Activated CD8-positive, alpha-beta memory T cell treated with anti-CD3 and anti-CD28 coated beads, Interleukin-2, amount 50 U/mL, for 1 hour (primary cell): ENCODE results near the gene BANP.
"Not testable (repeated sequence)": the region's sequence is repeated elsewhere in the genome, so short reads cannot be mapped to it uniquely, and the experiment has no call there.

Experiments used
- DNase-seq: peaks from one replicate; pipeline ENCODE4 v3.0.0-alpha.2; 2020; ENCODE audit errors: extremely low read depth

The BANP gene

DNA sequence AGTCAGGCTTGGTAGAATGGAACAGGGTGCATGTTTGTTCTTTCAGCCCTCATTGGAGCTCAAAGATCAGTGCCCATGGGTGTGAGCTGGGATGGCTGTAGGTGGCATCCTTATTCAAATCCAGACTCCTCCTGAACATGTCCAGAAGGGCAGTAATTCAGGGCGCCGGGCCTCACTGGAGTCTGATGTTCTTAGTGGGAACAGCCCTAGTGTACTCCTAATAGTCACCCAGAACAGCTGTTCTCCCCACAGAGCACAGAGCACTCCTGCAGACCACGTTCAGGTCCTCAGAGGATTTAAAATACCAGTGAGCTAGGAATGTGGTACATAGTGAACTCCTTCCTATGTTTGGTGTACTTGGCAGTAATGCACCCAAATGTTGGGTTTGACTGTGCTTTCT lies 96.2 kb downstream of the BANP start:
- DNase-seq = no peak

DNA sequence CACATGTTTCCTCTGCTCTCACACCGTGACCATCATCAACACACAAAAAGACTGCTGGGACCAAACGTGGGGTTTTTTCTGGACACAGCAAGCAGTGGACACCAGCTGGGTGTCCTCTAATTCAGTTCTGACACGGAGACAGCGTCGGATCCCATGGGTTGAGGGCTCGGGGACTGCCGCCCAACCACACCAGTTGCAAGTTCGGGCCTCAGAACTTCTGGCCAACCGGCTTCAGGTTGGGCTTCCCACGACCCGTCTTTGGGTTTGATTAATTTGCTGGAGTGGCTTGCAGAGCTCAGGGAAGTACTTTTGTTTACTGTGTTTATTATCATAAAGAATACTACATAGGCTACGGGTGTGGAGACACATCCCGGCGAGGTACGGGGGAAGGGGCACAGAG lies 97.8 kb downstream of the BANP start:
- no peak for DNase-seq

DNA sequence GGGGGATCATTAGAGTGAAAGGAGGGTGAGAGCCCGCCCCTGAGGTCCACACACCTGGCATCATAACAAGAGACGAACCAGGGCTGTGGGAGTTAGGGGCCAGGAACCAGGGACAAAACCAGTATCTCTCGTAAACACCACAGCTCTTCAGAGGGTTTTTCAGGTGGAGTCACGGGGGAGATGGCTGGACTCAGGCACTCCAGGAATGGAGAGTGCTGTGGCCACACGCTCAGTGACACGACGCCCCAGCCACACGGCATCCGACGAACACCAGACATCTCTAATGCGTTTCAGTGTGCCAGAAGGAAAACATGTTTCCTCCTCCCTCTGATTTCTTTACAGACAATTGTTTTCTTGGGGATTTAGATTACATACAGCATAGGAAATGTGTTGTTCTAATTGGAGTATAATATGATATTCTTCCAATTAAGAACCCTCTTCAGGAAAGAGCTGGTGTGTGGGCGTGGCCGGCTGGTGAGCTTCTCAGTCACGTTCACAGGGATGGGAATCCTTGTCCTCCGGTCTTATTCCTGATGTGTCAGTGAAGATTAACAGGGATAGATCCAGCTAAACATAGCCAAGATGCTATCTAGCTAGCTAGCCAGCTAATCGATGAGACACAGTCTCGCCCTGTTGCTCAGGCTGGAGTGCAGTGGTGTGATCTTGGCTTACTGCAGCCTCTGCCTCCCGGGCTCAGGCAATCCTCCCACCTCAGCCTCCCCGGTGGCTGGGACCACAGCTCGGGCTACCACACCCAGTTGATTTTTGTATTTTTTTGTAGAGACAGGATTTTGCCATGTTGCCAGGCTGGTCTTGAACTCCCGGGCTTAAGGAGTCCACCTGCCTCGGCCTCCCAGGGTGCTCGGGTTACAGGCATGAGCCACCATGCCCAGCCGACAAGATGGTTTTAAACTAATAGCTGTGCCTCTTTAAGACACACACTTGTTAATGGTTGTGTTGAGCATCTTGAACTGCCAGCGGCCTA lies 98.6 kb downstream of the BANP start:
- DNase-seq = no peak

DNA sequence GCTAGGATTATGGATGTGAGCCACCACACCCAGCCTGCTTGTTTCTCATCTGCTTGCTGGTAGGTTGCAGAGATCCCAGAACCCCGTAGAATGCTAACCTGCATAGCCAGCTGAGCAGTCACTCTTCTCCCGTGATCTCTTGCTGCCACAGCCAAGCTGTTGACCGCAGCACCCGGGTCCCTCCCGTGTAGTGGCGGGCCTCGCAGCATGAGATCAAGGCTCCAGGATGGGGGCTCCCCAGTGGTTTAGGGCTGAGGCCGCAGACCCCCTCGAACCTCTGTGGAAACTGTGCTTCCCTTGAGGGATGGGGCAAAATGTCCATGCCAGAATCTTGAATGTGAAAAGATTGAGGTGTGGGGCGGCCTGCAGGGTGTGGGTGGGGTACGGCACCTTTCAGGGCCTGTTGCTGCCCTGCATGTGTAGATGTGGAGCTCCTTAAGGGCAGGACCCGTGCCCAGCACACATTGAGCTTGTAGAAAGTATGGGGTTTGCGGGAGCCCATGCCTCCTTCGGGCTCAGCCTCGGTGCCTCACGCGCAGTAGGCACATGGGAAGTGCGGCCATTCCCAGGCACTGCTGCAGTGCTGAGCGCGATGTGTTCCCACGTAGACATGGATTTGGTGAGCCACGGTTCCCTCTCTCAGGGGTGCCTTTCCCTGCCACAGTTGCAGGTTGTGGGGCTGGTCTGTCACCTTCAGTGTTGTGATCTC lies 99.9 kb downstream of the BANP start:
- DNase-seq = no peak

DNA sequence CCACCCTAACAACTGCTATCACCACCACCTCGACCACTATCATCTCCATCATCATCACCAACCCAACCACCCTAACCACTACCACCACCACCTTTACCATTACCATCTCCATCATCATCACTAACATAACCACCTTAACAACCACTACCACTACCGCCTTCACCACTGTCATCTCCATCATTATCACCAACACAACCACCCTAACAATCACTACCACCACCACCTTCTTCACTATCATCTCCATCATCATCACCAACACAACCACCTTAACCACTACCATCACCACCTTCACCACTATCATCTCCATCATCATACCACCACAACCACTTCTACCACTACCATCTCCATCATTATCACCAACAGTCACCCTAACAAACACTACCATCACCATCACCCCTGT lies 101.4 kb downstream of the BANP start:
- no peak for DNase-seq

DNA sequence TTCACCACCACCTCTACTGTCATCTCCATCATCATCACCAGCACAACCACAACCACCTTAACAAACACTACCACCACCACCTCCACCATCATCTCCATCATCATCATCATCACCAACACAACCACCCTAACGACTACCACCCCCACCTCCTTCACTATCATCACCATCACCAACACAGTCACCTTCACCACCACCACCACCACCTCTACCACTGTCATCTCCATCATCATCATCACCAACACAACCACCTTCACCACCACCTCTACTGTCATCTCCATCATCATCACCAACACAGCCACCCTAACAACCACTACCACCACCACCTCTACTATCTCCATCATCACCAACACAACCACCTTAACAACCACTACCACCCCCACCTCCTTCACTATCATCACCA lies 102.2 kb downstream of the BANP start:
- DNase-seq = not testable (repeated sequence)

DNA sequence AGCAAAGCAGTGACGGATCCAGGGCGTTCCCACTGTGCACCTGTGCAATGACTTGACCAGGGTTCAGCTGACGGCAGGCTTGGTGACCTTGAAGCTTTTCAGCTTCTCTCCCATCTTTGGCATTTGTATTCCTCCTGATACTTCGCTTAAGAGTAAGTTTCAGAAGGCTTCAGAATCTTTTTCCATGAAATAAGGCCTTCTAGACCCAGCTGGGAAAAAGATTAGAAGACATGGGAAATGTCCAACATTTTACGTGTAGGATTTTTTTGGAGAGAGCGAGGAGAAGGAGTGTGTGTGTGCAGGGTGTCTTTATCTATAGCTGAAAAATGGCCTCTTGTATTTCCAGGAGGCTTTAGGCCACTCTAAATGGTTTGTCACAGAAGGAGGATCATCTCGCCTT lies 104.1 kb downstream of the BANP start:
- no peak for DNase-seq

DNA sequence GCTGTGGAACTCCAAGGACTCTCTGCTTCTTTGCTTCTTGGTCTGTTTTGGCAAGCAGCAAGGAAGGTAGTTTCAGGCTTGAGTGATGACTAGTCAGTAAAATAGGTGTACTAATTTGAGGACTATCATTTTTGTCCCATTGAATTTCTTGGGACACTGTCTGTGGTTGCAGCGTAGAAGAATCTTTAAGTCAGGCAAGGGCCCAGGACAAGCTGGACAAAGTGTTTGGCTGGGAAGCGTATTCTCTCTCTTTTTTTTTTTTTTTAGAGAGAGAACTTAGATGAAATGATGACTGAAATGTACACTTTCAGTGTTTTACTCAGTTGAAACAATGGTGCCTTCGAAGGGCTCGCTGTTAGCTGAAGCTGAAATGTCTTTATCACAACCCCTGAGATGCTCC lies 105.0 kb downstream of the BANP start:
- no peak for DNase-seq

DNA sequence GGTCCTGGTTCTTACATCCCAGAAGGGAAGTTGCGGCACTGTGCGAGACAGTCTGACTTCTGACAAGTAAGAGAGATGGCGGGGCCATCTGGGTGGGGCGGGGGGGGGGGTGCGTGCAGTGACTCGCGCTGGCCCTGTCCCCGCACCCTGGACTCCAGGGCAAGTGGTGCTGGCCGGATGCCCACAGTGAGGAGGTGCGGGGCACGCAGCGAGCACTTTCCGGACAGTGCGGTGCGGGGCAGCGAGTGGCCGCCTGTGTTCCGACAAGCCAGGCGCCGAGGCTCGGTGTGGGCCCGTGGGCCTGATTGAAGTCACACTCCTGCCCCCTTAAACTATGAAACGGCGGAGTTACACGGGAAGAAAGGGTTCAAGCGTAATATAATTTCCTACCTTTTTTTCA lies 106.4 kb downstream of the BANP start:
- DNase-seq = no peak

DNA sequence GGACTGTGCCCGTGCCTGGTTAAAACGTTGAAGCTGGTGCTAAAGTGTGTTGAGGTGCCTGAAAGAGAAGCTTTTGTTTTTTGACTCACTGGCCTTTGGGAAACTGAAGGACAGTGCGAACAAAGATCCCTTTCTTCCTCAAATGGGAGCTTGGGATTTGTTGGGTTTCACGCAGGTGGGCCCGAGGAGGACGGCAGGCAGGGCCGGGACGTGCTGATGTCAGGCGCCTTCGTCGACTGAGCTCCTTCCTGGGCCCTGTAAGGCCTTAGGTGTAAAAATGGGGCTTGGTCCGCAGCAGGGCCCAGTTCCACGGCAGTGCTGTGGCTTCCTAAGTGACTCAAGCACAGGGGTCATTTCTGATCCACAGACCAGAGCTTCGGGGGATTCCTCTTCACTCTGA lies 106.9 kb downstream of the BANP start:
- DNase-seq = no peak

DNA sequence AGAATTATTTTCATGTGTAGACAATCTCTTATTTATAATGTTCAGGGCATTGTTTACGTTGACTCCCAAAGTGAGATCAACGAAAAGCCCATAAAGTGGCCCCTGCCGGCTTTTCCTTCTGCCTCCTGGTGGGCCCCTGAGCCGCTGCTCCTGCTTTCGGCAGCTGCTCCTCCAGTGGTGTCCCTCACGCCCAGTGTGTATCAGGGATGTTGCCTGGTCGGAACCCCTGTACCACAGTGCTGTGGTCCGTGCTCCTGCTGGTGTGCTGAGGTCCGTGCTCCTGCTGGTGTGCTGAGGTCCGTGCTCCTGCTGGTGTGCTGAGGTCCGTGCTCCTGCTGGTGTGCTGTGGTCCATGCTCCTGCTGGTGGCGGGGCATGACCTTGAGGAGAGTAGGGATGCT lies 107.6 kb downstream of the BANP start:
- no peak for DNase-seq

DNA sequence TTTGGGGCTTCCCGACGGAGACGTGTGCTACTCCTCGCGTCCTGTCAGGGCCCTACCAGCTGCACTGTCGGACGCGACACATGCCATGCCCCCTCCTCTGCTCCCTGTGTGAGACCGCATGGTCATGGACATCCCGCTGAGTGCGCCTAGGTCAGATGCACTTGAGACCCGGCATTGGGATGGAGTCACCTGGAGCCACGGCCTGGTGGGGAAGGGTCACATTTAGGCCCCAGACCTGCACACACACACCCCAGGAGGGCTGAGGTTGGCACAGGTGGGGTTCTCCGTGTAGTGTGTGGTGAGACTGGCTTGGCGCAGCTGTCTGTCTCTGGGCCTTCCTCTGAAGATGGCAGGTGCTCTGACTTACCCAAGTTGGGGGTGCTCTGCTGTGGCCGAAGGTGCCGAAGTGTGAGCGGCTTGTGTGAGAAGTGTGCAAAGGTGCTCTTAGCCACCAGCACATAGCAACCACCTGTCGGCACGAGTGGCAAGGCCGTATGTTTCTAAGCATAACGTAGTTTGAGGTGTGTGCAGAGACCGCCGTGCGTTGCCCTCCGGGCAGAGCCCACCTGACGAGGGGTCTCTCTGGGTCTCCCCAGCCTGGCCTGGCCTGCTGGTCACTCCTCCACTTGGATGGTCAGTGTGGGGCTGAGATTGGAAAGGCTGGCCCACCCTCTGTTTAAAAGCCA lies 108.6 kb downstream of the BANP start:
- no peak for DNase-seq

DNA sequence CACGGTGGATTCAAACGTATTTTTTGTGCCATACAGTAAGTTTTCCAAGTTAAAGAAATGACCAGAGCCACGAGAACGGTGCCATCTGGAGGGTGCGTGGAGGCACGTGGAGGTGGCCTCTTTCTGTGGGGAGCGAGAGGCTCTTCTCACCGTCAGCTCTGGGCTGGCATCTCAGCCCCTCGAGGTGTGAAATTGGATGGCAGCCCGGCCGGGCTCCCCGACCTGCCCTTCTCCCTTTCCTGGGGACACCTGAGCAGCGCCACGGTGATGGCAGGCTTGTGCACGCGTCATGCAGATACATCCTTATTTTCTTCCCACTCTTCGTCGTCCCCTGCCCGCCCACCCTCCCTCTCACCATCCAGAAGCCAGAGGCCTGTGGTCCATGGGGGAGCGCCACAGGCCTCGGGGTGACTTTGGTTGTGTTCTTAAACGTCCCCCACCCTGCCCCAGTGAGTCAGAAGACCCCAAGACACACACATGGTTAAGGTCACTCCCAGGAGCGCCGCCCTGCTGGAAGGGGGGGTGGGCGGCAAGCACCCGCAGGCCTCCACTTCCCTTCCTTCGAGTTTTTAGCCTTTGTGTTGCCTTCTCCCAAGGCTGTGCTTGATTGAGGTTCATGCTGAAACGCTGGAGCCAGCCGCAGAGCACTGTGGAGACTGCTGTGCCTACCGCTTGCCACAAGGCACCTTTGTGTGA lies 109.4 kb downstream of the BANP start:
- no peak for DNase-seq

DNA sequence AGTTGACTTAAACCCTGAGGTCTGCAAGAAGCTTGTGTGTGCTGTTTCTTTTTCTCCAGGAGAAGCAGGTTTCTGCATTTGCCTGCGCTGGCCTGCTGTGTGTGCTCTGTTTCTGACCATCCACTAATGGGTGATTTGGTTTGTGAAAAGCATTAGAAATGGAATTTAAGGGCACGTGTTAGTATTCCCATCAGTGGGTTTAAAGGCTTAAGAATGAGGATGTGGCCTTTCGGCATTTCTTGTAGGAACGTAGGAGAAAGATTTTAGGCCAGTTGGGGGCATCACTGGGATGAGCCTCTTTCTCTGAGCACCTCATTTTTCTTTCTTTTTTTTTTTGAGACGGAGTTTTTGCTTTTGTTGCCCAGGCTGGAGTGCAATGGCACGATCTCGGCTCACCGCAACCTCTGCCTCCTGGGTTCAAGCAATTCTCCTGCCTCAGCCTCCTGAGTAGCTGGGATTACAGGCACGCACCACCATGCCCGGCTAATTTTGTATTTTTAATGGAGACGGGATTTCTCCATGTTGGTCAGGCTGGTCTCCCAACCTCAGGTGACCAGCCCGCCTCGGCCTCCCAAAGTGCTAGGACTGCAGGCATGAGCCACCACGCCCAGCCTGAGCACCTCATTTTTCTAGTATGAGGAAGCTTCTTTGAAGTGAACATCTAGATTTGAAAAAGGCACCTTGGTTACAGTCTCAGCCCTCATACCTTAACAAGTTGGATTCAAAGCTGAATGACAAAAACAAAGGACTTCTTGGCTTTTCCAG lies 110.3 kb downstream of the BANP start:
- no peak for DNase-seq

DNA sequence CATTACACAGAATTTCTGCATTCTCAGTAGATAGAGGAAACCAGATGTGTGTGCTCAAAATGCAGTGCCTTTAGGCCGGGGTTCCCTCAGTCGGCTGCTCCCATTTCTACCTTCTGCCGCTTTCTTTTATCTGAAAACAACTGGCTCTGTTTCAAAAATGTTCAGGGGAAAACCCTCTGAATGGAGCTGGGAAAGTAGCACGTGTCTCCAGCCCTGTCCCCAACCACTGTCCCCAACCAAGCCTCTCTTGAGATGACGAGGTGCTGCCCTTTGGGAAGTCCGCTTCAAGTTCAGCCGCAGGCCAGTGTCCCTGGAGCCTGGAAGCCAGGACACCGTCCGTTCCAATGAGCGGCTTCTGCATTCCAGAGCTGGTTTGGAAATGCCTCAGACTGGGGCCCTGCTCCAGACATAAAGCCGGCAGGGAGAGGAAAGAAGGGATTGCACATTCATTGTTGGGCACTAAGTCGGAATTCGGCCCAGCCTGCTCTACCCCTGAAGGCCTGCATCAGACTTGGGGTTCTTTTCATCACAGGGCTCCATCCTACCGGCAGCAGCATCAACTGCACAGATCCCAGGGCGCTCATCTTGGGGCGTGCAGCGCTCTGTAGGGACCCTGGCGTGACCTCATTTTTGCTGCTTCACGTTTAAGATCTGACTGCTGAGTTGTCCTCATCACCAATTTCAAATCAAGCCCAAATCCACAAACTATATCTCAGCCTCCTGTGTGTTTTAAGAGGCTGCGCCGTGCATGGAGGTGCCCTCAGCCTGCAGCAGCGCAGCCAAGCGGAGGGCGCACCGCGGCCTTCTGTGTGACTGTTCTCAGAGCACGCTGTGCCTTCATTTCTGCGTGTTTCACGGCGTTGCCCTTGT lies 111.3 kb downstream of the BANP start:
- no peak for DNase-seq

DNA sequence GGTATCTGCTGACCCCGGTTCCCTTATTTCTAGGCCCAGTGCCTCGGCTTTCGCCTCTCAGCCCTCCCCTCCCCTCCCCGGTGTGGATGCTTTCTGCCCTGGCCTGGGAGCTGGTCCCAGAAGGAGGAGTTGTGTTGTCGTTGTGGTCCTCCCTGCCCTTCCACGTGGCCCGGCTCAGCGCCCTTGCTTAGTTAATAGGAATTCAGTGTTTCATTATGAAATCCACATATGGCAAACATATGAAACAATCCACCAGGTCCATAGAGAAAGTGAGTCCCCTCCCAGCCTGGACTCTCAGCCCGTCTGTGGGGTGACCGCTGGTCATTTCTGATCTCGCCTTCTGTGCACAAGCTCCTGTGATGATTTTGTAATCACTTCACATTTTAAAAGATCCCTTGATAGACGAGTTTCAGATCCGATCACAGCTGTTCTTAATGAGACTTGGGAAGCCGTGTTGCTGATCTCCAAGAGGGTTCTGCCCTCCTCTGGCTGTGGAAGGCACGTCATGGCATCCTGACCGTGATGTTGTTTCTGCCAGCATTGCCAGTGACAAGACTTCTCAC lies 112.1 kb downstream of the BANP start:
- no peak for DNase-seq

DNA sequence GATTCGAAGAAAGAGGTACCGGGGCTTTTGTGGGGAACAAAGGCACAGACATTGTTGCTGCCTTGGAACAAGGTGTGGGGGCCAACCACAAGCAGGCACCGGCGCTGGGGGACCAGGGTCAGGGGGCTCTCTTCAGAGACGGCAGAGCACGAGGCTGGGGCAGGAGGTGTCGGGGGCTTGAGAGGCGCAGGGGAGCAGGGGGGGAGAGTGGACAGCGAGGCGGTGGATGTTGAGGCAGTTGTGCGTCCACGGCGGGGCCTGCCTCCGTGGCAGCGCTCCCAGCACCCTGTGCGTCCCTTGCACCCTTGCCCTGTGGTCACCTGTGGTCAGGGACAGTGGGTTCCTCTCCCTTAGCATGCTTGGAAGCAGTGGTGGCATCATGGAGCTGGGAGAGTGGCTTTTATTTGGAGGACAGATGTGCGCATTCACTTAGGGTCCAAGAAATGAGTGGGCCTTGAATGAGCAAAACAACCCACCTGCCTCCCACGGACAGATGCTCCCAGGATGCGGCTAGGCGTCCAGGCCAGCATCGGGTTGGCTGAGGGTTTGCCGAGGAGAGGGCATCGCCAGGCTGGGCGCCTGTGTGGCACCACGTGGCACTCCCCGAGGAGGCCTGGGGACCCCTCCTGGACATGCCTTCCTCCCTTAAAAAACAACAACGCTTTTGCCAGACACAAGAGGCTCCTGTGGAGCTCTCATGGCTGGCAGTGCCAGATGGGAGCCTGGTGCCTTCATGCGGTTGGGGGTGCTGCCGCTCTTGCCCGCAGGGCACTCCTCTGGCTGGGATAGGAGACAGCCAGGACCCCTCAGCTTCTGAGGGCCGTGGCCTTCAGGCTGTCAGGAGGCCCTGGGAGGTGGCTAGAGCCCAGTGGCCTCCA lies 113.0 kb downstream of the BANP start:
- no peak for DNase-seq

DNA sequence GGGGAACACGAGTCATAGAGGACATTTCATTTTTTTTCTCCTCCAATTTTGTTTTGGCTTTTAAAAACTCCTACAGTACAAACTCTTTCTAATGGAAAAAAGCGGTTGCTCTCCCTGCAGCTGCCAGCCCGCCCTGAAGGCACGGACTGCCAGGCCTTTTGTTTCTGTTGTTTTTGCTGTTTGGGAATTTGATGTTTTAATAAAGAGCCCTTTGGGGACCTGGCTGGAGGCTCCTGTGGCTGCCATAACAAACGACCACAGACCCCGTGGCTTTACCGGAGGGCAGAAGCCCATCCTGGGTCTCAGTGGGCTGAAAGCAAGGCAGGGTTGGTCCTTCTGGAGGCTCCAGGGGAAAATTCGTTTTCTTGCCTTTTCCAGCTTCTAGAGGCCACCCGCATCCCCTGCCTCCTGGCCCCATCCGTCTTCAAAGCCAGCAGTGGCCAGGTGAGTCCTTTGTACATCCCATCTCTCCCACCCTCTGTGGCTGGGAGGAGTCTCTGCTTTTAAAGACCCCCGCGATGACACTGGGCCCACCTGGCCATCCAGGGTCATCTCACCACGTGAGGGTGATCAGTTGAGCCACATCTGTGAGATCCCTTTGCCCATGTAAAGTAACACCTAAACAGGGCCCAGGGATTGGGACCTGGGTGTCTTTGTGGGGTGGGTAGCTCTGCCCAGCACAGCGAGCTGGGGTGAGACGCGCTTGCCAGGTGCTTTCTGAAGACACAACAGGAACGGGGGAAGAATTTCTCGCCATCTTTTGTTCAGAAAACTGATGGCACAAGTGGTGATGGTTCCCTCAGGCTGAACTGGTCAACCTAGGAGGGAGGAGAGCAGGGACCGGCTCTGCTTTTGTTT lies 113.9 kb downstream of the BANP start:
- DNase-seq = no peak
